GM18505 (cell line): Measurements from ENCODE around the gene MMAB.

Experiments
- ATAC-seq: cut with Tn5 transposase; IDR thresholded peaks from one replicate; pipeline ENCODE4 v1.9.1; 2021; ENCODE audit not compliant: unreplicated experiment
- POLR2A ChIP-seq: IDR thresholded peaks from 4 replicates; pipeline ENCODE4 v1.6.1; 2011; ENCODE audit warnings: borderline replicate concordance; ENCODE audit not compliant: insufficient read depth, insufficient read length; ENCODE audit errors: extremely low read depth

Gene MMAB

GRCh38 chr12:109521831-109522230 is 51.5 kb downstream of the MMAB start:
- no peak for TF ChIP-seq POLR2A
- no peak for ATAC-seq

GRCh38 chr12:109519787-109520186 is 53.5 kb downstream of the MMAB start:
- no peak for ATAC-seq
- TF ChIP-seq POLR2A = no peak

- no peak for ATAC-seq
These were observed 54.3 kb downstream of the MMAB start for GRCh38 chr12:109518820-109519665.

GRCh38 chr12:109517619-109518018 is 55.7 kb downstream of the MMAB start:
- no peak for ATAC-seq
- no peak for TF ChIP-seq POLR2A

More at GRCh38 chr12:109518820-109519665, 54.3 kb downstream of the MMAB start:
- TF ChIP-seq POLR2A = no peak

- TF ChIP-seq POLR2A = no peak
- no peak for ATAC-seq
These were observed 59.3 kb downstream of the MMAB start for GRCh38 chr12:109513977-109514376.

GRCh38 chr12:109513051-109513450 is 60.3 kb downstream of the MMAB start:
- no peak for TF ChIP-seq POLR2A
- ATAC-seq = no peak

GRCh38 chr12:109512608-109513007 is 60.7 kb downstream of the MMAB start:
- no peak for ATAC-seq
- no peak for TF ChIP-seq POLR2A

GRCh38 chr12:109510196-109510595 is 63.1 kb downstream of the MMAB start:
- TF ChIP-seq POLR2A = no peak
- no peak for ATAC-seq

GRCh38 chr12:109504068-109504467 is 69.2 kb downstream of the MMAB start:
- ATAC-seq = no peak
- TF ChIP-seq POLR2A = no peak
